T-helper 22 cell (primary cell): ENCODE results near the gene MAGI1.
"Not testable (repeated sequence)": the region's sequence is repeated elsewhere in the genome, so short reads cannot be mapped to it uniquely, and the experiment has no call there.

Experiments
- DNase-seq: peaks from one replicate; pipeline ENCODE4 v3.0.0-alpha.2; 2020; ENCODE audit warnings: low read depth

The MAGI1 gene

GRCh38 chr3:65902304-65902793 is 136.4 kb downstream of the MAGI1 start:
- no peak for DNase-seq

DNA sequence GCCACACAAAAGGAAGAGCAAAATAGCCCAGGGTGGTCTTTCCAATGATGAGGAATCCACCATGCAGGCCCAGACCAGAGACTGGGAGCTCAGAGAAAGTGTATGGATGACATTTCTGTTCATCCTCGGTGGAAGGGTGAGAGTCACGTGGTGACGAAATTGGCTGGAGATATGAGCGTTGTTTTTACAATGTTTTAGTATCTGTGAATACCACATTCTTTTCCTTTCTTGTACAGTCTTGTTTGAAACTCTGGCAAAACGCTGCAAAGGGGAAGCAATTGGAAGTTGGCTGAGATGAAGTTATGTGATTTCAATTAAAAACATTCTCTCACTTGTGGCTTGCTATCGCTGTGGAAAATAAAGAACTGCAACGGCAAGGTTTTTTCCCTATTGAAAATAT is 137.5 kb downstream of the MAGI1 start:
- no peak for DNase-seq

- DNase-seq = no peak
Measured at GRCh38 chr3:65899226-65899625, 139.5 kb downstream of the MAGI1 start.

- no peak for DNase-seq
Measured at GRCh38 chr3:65897766-65898165, 141.0 kb downstream of the MAGI1 start.

DNA sequence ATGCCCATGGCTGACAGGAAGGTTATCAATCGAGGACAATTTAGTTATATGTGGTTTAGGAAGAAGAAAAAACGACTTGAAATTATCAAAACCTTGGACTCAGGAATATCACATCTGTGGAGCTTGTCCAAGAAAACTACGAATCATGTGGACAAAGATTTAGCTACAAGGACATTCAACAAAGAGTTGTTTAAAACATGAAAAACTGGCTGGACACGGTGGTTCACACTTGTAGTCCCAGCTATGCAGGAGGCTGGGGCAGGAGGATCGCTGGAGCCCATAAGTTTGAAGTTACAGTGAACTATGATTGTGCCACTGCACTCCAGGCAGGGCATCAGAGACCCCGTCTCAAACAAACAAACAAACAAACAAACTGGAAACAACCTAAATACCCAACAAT is 142.4 kb downstream of the MAGI1 start:
- no peak for DNase-seq

GRCh38 chr3:65894679-65895453 is 143.9 kb downstream of the MAGI1 start:
- no peak for DNase-seq

DNA sequence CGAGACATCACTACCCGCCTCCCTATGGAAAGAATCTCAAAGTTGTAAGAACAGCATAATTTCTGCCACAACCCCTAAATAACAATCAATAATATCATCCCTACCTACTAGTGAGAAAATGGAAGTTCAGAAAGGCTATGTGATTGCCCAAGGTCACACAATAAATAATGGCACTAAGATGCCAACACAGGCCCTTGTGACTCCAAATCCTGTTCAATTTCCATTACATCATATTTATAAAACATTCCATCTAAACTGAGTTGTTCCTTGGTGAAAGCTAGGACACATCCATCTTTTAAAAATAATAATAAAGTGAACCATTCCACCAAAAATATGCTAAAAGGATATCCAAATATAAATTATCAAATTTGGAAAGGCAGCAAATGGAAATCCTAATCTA is 144.6 kb downstream of the MAGI1 start:
- no peak for DNase-seq

- no peak for DNase-seq
Measured at GRCh38 chr3:65893631-65894030, 145.1 kb downstream of the MAGI1 start.

DNA sequence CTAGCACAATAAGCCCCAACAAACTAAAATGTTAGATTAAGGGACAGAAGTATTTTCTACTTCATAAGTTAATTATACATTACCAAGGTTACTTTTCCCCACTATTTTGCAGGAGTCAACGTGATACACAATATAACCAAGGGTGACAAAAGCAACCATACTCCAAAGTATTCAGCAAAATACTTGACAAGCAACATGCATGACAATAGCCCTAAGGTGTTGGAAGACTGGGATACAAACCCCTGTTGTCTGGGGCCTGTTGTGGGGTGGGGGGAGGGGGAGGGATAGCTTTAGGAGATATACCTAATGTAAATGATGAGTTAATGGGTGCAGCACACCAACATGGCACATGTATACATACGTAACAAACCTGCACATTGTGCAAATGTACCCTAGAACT is 147.2 kb downstream of the MAGI1 start:
- not testable (repeated sequence) for DNase-seq

DNA sequence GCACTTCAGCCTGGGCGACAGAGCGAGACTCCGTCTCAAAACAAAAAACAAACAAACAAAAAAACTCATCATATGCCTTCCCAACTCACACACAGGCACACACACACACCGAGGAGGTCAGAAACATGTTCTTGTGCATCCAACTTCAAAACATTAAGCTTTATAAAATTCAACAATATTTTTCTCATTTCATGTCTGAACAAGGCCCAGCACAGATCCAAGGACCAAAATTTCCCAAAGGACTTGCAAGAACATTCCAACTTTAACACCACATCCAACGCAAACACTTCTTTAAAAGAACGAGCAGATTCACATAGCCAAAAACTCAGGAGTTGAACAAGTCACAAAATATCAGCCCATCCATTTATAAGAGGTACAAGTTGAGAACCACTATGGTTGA is 148.4 kb downstream of the MAGI1 start:
- DNase-seq = no peak

- no peak for DNase-seq
Measured at GRCh38 chr3:65889707-65890099, 149.0 kb downstream of the MAGI1 start.

DNA sequence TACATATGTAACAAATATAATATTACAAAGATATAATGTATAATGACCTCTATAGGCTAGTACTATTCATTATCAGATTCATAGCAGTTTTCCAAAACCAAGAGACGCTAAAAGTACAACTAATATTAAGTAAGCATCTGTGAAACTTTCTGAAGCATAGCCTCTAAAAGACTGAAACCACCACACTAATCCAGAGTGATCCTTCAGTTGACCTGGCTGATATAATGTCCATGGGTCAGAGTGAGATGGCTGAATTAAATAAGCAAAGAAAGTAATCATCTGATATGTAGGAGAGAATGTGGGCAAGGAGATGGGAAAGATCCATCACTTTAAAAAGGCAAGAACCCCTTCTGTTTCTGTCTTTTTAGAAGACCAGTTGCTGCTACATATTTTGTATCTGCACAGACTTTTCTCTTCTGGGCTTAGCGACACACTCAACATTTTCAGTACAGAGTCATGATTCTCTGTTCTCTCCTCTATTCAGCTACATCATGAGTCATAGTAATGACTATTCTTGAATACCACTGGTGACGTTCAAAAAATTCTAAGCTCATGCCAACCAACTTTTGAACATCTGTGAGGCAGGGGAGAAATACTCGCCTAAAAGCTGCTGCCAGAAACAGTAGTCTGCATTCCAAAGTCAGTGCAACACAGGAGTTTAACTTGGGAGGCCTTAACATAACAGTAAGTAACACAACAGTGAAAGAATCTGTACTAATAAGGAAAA is 149.6 kb downstream of the MAGI1 start:
- DNase-seq = no peak

GRCh38 chr3:65888196-65888595 is 150.5 kb downstream of the MAGI1 start:
- DNase-seq = no peak

DNA sequence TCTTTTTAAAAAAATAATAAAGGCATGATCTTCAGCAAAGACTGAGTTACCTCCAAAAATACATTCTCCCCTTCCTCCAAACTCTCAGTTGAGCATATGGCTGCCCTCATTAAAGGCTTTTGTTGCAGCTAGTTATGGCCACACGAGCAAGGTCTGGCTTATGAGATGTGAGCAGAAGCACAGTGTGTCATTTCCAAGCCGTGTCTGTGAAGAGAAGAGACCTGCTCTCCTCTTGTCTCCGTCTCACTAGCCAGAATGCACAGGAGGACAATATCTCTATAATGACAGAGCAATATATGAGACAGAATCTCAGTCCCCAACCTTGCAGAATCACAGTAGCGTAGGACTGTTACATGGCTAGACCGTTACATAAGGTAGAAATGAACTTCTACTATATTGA is 152.3 kb downstream of the MAGI1 start:
- no peak for DNase-seq

DNA sequence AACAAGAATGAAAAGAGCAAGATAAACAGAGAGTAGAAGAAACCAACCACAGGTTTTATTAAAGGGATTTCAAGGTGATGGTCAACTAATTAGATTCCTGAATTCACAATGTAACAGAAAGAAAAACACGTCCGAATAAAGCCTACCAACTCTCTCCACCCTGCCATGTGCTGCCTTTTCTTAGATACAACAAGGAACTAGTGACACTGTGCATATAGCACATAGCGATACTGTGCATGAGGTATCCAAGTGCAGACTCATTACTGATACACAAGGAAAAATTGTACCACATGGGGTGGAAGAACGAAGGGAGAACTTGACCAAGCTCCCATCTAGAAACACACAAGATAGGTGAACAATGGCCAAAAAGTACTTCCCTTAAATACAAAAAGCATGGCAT is 154.6 kb downstream of the MAGI1 start:
- no peak for DNase-seq

GRCh38 chr3:65883613-65884012 is 155.1 kb downstream of the MAGI1 start:
- no peak for DNase-seq

- no peak for DNase-seq
Measured at GRCh38 chr3:65880350-65880749, 158.4 kb downstream of the MAGI1 start.

- DNase-seq = no peak
Measured at GRCh38 chr3:65879372-65879771, 159.3 kb downstream of the MAGI1 start.

- DNase-seq = no peak
Measured at GRCh38 chr3:65878831-65879230, 159.9 kb downstream of the MAGI1 start.

DNA sequence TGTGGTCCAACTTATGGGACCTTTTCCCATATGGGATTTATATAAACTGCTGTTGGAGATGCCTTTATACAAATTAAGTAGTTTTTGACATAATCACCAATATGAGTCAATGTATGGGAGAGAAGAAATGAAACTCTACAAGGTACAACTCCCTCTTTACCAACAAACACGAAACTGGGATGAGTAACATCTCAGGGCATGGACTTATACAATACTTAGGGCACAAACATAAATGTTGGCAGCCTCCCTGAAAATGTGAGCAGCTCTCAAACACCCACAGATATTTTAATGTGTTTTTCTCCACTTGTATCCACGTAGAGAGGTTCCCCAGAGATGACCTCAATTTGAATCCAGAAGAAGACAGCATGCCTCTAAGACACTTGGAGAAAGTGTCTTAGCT is 161.6 kb downstream of the MAGI1 start:
- DNase-seq = no peak

DNA sequence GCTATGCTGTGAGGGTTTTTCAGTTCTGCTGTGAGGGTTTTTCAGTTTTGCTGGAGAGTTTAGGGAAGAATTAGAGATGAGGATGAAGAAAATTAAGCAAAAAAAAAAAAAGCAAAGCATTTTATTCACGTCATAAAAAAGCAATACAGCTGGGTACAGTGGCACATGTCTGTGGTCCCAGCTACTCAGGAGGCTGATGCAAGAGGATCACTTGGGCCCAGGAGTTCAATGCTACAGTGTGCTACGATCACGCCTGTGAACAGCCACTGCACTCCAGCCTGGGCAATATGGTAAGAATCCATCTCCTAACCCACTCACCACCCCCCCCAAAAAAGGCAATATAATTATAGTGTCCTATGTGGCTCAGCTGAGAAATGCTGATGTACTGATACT is 162.7 kb downstream of the MAGI1 start:
- DNase-seq = no peak

DNA sequence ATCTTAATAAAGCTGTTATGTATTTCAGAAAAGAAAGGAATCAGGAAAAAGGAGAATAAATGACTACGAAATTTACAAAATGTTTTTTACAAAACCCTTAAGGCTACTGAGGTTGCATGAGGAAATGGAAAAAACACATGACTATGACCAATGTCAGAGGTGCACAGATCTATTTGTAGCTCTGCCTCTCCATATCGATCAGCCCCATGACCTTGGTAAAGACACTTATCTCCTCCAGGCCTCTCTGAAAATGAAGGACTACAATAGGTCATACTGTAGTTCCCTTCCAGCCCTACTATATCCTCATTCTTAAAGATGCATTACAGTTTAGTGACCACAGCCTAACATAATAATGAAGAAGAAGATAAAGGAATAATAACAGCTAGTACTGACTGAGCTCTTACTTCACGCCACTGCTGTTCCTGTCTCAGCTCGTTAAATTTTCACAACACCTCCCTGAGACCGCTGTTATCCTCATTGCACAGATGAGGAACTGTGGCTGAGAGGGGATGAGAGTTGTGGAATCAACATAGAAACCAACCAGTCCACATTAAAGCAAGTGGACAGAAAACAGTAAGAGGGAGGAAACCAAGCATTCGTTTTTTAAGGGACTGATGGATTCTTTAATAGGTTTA is 163.2 kb downstream of the MAGI1 start:
- DNase-seq = no peak

- no peak for DNase-seq
Measured at GRCh38 chr3:65873869-65874268, 164.8 kb downstream of the MAGI1 start.
